Measurements from ENCODE around the gene GPSM1.

GPSM1 gene

DNA sequence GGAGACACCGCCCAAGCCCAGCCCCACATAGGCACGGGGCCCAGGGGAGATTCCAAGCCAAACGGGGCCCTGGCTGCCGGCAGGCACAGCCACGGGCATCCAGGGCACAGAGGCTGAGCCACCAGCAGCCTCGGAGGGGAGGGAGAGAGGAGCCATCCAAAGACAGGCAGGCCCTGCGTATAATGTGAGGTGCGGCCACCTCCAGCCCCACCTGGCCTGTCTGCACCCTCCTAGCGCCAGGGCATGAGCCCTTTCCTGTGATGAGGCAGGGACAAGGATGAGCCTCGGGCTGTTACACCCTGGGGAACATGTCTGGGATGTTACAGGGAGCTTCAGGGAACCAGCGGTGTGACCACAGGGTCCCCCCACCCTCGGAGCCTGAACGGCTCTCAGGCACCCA is 22.4 kb upstream of the GPSM1 start:
- no peak for DNase-seq (ENCODE audit: low read depth, low spot score)

DNA sequence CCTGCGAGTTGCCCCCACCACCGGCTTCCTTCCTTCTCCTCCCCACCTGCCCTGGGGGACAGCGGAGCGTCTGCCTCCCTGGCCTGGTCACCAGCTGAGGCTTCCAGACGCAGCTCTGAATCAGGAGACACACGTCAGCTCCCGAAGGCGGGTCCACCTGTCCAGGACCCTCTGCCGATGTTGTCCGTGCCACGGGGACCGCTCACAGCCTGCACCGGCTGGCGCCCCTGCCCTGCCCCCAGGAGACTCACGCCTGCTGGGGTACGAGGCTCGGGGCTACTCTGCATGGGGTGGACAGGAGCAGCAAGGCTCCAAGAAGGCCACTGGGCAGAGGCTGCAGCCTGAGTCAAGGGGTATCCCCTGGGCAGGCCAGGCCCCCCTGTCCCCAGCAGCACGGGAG is 21.5 kb upstream of the GPSM1 start:
- no peak for DNase-seq (ENCODE audit: low read depth, low spot score)

DNA sequence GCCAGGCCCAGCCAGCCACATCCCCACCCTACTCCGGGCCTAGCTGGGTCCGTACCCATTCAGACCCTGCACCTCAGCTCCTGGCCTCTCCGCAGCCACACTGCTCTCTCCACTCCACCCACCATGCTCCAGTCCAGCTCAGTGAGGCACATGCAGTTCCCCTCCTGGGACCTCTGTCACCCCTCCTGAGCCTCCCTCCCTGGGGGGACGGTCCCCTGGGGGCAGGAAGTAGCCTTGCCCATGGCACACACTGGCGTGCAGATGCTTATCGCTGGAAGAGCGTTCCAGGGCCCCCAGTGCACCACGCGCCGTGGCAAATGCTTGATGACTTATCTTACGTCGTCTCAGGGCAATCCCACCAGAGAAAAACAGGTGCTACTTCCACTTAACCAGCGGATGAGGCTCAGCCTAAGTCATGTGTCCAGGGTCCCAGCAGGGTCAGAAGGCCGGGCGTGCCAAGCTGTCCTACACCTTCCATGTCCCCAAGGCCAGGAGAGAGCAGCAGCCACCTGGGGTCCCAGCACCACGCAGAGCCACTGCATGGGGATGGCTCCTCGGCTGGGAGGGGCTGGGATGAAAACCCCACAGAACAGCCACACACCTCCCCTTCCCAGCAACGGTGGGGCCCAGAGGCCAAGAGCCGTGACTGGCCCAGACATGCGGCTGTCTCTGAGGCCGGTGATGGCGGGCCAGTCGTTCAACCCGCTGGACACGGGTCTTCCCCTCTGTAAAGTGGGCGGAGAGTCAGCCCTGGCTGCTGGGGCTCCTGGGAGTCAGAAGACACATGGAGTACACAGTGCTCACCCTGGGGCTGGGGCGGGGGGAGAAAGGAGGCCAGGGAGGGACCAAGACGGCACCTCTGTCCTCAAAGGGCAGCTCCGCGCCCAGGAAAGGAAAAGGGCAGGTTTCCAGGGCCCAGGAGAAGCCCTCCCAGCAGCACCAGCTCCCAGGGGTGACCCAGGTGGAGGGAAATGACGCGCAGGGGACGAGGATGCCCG is 20.8 kb upstream of the GPSM1 start:
- no peak for DNase-seq (ENCODE audit: low read depth, low spot score)

DNA sequence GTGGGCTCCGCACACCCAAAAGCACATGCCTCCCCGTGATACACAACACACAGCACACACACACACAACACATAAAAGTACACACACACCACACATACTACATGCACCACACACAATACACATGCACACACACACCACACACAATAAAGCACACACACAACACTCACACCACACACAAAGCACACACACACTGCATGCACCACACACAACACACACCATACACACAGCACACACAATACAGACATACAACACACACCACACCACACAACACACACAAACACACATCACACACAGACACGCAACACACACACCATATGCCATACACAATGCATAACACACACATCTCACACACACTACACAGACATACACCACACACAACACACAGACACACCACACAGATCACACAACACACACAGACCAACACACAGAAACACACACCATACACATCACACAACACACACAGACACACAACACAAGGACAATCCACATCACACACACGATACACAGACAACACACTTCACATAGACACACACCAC is 20.1 kb upstream of the GPSM1 start:
- DNase-seq (ENCODE audit: low read depth, low spot score), result no peak

DNA sequence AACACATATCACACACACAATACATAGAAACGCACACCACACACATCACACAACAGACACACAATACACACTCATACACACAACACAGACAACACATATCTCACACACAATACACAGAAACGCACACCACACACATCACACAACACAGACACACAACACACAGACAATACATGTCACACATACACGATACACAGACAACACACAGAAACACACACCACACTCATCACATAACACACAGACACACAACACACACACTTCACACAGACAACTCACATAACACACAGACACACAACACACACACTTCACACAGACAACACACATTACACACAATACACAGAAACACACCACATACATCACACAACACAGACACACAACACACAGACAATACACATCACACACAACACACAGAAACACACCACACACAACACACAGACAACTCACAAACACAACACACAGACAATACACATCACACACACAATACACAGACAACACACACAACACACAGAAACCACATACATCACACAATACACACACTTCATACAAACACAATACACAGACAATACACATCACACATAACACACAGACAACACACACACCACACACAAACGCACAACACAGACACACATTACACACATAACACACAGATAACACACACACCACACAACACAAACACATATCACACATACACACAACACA is 19.2 kb upstream of the GPSM1 start:
- no peak for DNase-seq (ENCODE audit: low read depth, low spot score)

DNA sequence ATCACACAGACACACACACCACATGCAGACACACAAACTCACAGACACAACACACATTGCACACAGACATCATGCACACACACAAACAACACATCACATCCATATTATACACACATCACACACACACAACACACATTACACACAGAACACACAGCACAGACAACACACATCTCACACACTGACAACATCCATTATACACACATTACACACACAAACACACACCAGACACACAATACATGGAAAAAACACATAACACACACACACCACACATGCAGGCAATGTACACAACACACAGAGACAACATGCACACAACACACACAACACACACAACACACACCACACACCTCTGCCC is 18.7 kb upstream of the GPSM1 start:
- DNase-seq (ENCODE audit: low read depth, low spot score), result no peak

DNA sequence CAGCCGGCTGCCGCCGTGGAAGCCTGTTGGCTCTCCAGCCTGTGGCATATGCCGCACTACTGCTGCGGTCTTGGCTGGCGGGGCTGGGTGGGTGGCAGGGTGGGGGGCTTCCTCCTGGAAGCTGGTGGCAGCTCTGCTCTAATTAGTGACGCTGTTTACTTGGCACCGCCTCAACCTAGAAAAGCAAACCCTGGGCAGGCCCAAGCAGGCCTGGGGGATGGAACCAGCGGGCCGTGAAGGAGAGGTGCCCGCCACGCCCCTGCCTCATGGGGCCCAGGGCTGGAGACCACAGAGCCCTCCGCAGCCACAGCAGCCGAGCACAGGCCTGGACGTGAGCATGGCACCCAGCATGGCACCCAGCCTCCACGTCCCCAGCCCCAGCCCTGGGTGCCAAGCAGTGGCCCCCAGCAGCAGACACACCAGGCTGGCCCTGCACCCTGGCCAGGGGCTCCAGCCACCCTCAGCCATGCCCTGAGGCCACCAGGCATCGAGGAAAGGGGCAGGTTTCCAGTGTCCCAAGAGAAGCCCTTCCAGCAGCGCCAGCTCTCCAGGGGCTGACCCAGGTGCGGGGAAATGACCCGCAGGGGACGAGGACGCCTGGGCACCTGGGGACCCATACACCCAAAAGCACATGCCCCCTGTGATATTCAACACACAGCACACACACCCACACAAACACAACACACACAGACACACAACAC is 18.1 kb upstream of the GPSM1 start:
- no peak for DNase-seq (ENCODE audit: low read depth, low spot score)

DNA sequence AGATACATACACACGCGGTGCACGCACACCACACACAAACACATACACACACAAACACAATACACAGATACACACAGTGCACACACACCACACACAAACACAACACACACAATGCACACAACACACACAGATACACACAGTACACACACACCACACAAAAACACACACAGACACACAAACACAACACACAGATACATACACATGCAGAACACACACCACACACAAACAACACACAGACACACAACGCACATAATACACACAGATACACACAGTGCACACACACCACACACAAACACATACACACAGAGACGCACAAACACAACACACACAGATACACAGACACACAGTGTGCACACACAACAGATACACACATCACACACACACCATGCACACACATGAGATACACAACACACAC is 17.5 kb upstream of the GPSM1 start:
- no peak for DNase-seq (ENCODE audit: low read depth, low spot score)

DNA sequence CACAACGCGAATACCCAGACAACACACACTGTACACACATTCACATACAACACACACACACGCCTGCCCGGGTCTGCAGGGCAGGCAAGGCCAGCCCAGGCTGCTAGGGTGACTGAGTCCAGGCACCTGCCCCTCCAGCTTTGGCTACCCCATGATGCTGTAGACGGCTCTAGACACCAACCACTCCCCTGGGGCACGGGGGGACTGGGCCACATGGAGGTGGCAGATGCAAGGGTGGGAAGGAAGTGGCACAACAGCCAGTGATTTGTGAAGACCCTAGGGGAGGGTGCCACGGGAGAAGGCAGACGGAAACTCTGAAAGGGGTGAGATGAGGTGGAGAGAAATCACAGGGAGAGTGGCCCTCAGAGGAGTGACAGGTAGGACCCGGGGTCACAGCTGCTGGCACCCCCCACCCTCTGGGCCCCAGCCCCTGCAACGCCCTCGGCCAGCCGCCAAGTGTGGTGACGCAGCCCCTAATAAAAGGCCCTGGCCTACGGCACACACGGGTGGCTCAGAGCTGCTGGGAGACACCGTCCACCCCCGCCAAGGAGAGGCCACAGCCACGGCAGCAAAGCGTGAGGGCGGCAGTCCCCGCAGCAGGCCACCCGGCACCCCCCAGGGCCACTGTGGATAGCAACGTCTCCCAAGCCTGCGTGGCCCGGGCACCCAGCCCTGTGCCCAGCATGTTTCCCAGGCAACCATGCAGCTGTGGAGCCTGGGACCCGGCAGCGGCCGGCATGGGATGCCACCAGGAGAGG is 16.9 kb upstream of the GPSM1 start:
- DNase-seq (ENCODE audit: low read depth, low spot score), result no peak

DNA sequence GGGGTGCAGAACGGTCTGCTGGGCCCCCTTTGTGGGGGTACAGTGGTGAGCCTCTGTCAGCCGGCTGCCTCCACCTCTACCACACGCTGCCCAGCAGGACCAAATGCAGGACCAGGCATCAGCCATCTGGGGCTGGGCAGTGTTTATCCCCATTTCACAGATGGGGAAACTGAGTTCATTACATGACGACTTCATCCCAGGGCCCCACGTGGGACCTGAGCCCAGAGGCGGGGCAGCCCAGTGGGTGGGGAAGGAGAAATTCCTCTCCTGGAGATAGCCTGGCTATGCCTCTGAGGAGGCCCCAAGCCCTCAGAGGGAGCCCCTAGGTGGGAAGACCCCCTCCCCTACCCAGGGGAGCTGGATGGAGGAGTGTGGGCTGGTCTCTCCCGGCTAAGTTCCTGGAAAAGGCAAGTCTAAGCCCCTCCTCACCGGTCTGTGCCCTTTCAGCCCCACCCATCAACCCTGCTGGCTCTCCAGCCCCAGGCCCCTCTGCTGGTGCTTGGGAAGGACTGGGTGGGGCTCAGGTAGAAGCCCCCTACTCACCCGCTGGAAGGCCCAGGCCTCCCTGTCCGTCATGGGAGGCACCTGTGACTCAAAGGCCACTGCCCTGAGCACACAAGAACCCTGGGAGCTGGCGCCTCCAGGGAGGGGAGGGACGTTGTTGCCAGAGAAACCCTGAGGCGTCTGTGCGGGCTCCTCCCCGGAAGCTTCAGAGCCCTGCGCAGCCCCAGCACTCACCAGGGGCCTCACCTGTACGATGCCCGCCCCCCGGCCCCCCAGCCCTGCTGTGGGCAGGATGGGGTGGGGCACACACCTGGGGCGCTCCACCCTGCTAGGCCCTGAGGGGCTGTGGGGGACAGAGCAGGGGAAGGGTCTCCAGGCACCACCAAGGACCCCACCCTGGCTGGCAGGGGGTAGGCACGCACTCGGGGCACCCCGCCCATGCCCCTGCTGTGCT is 16.0 kb upstream of the GPSM1 start:
- DNase-seq (ENCODE audit: low read depth, low spot score), result no peak

DNA sequence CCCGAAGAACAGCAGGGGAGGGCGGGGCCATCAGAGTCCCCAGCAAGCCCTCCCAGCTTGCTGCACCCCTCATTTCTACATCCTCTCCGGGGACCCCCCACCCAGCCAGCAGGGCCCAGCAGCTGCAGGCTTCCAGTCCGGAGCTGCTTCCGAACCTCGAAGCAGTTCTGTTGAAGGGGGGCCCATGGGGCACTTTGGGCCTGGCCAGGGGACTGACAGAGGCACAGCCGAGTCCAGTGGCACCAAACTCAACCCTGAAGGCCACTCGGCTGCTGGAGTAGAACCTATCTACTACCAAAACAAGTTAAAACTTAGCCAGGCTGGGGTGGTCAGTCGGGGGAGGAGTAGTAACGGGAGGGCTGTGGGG is 15.3 kb upstream of the GPSM1 start:
- no peak for DNase-seq (ENCODE audit: low read depth, low spot score)

DNA sequence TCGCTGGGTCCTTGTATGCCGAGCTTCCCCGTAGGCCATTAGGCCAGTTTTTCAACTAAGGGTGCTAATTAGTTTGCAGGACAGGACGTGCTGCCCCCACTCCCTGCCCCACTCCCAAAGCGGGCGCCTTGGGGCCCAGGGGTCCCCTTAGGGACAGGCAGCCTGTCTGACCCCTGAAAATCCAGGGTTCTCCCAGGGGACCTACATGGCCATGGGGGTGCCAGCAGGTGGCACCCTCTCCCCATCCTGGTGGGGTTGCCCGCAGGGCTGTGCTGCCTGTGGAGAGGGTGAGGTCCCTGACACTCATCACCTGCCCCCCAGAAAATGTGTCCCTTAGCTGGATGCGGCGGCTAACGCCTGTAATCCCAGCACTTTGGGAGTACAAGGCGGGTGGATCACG is 14.9 kb upstream of the GPSM1 start:
- DNase-seq (ENCODE audit: low read depth, low spot score), result no peak

DNA sequence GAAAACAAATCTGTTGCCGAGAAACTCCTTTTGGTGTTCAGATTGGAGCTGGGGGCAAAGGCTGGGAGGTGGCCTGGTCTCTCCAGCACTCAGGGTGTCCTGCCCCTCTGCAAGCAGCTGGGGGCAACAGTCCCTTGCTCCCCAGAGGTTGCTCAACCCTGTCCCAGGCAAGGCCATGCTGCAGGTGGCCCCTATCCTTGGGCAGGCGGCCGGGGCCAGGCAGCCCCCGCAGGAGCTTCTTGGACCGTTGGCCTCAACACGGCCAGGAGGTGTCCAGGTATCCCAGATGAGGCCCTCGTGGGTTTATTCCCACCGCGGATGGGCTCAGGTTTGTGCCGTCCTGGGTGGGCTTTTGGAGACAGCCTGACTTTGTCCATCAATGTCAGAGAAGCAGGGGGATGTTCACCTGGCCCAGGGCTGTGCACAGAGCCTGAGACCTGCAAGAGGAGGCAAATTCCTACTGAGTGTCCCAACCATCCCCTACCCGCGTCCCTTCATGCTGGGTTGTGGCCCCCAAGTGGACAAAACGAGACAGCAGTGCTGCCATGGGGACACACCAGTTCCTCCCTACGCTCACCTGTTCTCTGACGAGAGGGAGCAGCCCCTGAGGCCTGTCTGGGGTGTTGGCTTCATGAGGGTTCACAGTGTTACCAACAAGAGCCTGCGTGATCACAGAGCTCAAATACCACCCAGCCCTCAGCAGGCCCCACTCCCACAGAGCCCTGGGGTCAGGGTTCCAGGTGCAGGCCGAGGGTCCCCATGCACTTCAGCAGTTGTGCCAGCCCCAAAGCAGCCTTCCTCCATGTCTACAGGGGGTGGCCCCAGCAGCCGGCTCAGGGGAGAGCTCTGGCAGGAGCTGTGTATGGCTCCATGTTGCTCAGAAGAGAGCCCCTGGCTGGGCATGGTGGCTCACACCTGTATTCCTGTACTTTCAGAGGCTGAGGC is 14.0 kb upstream of the GPSM1 start:
- no peak for DNase-seq (ENCODE audit: low read depth, low spot score)

DNA sequence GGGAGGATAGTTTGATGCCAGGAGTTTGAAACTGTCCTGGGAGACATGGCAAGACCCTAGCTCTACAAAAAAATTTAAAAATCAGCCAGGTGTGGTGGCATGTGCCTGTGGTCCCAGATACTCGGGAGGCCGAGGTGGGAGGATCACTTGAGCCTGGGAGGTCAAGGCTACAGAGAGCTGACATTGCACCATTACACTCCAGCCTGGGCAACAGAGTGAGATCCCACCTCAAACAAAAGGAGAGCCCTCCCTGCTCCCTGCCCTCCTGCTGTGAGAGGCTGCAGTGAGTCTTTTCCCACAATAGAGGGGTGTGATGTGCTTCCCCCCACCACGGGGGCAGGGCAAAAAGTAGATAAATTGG is 13.3 kb upstream of the GPSM1 start:
- no peak for DNase-seq (ENCODE audit: low read depth, low spot score)

DNA sequence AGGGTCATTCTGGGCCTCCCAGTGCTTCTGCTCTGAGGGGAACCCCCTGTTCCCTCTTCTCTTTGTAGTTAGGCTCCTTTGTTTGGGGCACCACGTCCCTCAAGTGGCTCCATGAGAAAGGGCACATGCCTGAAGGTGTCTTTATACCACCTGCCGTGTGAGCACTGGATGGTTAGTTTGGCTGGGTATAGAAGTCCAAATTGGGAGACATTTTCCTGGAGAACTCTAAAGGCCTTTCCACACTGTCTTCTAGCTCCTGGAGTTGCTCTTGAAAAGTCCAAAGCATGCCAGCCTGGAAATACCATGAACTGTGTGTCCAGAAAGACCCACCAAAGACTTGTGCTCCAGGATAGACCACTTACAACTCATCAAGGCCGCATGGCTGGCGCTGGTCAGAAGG is 12.4 kb upstream of the GPSM1 start:
- no peak for DNase-seq (ENCODE audit: low read depth, low spot score)

DNA sequence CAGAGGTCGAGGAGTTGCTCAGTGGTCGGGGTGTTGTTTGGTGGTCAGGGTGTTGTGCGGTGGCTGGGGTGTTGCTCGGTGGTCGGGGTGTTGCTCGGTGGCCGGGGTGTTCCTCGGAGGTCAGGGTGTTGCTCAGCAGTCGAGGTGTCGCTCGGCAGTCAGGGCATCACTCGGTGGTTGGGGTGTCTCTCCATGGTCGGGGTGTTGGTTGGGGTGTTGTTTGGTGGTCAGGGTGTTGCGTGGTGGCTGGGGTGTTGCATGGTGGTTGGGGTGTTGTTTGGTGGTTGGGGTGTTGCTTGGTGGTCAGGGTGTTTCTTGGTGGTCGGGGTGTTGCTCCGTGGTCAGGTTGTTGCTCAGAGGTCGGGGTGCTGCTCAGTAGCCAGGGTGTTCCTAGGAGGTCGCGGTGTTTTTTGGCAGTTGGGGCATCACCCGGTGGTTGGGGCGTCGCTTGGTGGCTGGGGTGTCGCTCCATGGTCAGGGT is 11.0 kb upstream of the GPSM1 start:
- DNase-seq (ENCODE audit: low read depth, low spot score), result no peak

DNA sequence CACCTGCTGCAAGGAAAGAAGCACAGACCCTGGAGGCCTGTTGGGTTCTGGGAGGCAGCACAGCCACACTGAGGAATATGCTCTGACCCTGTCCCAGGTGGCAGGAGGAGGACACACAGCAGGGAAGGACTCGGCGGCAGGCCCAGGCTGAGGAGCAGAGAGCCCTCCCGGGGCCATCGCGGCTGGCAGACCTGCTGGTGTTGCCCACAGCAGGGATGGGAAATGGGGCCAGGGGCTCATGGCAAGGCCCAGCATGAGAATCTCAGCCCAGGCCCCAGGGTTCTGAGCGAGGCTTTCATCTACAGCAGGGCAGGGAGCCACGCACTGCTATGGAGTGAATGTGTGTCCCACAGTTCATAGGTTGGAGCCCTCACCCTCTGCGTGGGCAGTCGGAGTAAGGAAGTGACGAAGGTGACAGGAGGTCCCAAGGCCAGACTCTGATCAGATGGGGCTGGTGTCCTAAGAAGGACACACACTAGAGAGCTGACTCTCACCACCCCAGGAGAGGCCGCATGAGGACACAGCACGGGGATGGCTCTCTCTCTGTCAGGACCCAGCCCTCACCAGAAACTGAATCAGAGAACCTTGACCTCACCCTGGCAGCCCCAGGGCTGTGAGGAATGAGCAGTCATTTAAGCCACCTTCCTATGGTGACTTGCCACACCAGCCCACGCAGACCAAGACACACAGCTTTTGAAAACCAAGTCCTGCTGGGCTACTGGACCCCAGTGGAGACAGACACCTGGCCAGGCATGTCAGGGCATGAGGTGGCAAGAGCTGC is 10.3 kb upstream of the GPSM1 start:
- DNase-seq (ENCODE audit: low read depth, low spot score), result no peak

DNA sequence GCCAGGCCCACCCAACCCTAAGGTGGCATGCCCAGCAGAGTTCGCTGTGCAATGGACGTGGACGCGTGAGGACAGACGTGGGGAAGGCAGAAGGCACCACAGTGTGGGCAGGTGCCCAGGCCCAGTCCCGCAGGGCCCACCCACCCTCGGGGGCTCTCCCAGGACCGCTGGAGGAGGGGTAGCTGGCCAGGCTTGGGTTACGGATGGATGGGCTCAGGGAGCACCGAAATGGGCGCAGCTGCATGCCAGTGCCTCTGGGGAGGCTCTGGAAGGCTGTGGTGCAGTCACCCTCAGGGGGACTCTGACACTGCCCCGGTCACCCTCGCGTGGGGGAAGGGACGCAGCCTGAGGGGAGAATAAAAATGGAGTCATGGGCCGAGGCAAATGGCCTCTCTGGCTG is 9.6 kb upstream of the GPSM1 start:
- DNase-seq (ENCODE audit: low read depth, low spot score), result no peak

Measured in smooth muscle cell of the brain vasculature (primary cell).